Keratinocyte (primary cell): ENCODE data around the gene FAM13C. TPM values are rescaled to one million over a fixed set of nuclear protein-coding genes. Genes with fewer than 3 reads are reported as not detected.
"Not testable (repeated sequence)": the region's sequence is repeated elsewhere in the genome, so short reads cannot be mapped to it uniquely, and the experiment has no call there.

ENCODE experiments used
- DNase-seq: peaks from one replicate; pipeline ENCODE4 v3.0.0-alpha.2; 2011; ENCODE audit warnings: low read depth, missing footprints, low spot score
- FAIRE-seq: peaks from 2 replicates; lab custom pipeline; 2011; peaks lifted over from hg19 to GRCh38; lab: Jason Lieb, UNC
- H2AFZ ChIP-seq: 2 replicates; pipeline ENCODE4 v1.6.0; 2012; ENCODE audit warnings: low read length, control low read depth, inconsistent platforms; ENCODE audit not compliant: control insufficient read depth
- H3K27ac ChIP-seq: 2 replicates; pipeline ENCODE4 v1.5.1; 2011; ENCODE audit warnings: low read length; ENCODE audit not compliant: control insufficient read depth, insufficient read depth
- H3K27me3 ChIP-seq: 3 replicates; pipeline ENCODE4 v1.6.0; 2011; ENCODE audit warnings: low read length; ENCODE audit not compliant: control insufficient read depth, insufficient read depth; ENCODE audit errors: extremely low read depth
- H3K36me3 ChIP-seq, 2 experiments: 2 replicates in 1 of 2; 3 replicates in 1 of 2; pipeline ENCODE4 v1.5.1; 2011; ENCODE audit warnings: low read length in 2 of 2, mild to moderate bottlenecking in 1 of 2; ENCODE audit not compliant: control insufficient read depth in 2 of 2, insufficient read depth in 2 of 2; ENCODE audit errors: extremely low read depth in 1 of 2
- H3K4me1 ChIP-seq: 3 replicates; pipeline ENCODE4 v1.5.1; 2011; ENCODE audit warnings: low read length; ENCODE audit not compliant: control insufficient read depth, insufficient read depth; ENCODE audit errors: extremely low read depth
- H3K4me2 ChIP-seq: 3 replicates; pipeline ENCODE4 v1.6.0; 2011; ENCODE audit warnings: low read depth, low read length; ENCODE audit not compliant: control insufficient read depth, insufficient read depth; ENCODE audit errors: extremely low read depth
- H3K4me3 ChIP-seq, 3 experiments: fragments of 200-600 bp in 1 of 3; sonication (generic) in 1 of 3; 2 replicates in 2 of 3; 3 replicates in 1 of 3; pipeline ENCODE4 v1.5.1; 2011 to 2016; ENCODE audit warnings: low read length in 3 of 3, mild to moderate bottlenecking in 3 of 3, control low read depth in 2 of 3, inconsistent platforms in 1 of 3, low read depth in 1 of 3, mixed read lengths in 1 of 3, mixed run types in 1 of 3, moderate library complexity in 1 of 3; ENCODE audit not compliant: control insufficient read depth in 2 of 3, insufficient read depth in 2 of 3; ENCODE audit errors: extremely low read depth in 1 of 3
- H3K79me2 ChIP-seq: 2 replicates; pipeline ENCODE4 v1.6.0; 2012; ENCODE audit warnings: low read length; ENCODE audit not compliant: control insufficient read depth, insufficient read depth
- H3K9ac ChIP-seq: 3 replicates; pipeline ENCODE4 v1.6.0; 2011; ENCODE audit warnings: low read length; ENCODE audit not compliant: control insufficient read depth, insufficient read depth; ENCODE audit errors: extremely low read depth
- H3K9me1 ChIP-seq: 3 replicates; pipeline ENCODE4 v1.6.0; 2011; ENCODE audit warnings: low read length; ENCODE audit not compliant: control insufficient read depth, insufficient read depth; ENCODE audit errors: extremely low read depth
- H3K9me3 ChIP-seq: 2 replicates; pipeline ENCODE4 v1.5.1; 2012; ENCODE audit warnings: low read depth, low read length; ENCODE audit not compliant: control insufficient read depth
- H4K20me1 ChIP-seq: 3 replicates; pipeline ENCODE4 v1.6.0; 2011; ENCODE audit warnings: low read length; ENCODE audit not compliant: control insufficient read depth, insufficient read depth; ENCODE audit errors: extremely low read depth
- EZH2 ChIP-seq: IDR thresholded peaks from one replicate; pipeline ENCODE4 v1.6.1; 2012; ENCODE audit warnings: inconsistent platforms, mild to moderate bottlenecking, low read length, moderate library complexity
- dilution Hi-C: fragments of 300-500 bp; cut with MboI; formaldehyde crosslinking; loops from one replicate; pipeline ENCODE4 v1.7.0; 2020; ENCODE audit warnings: low sequenced_read_pairs; ENCODE audit not compliant: extremely low pct_ligation_motif_present
- polyA plus RNA-seq, 5 experiments: library from polyadenylated mRNA; depleted of rRNA in 3 of 5; stranded (reverse) in 3 of 5; stranded (forward) in 1 of 5; unstranded in 1 of 5; fragments of >200 nt; gene quantifications; 1 replicate in 1 of 5; 2 replicates in 3 of 5; 3 replicates in 1 of 5; pipeline versions ENCODE4 v1.2.1 to v1.2.3, GENCODE V29; 2011 to 2012; ENCODE audit warnings: missing spikeins in 2 of 5, low read depth in 1 of 5, low replicate concordance in 1 of 5
- TF ChIP-seq, protein P1 (sequence below), 3 experiments: IDR thresholded peaks in 1 of 3; conservative IDR thresholded peaks in 1 of 3; optimal IDR thresholded peaks in 1 of 3; 2 replicates in 2 of 3; 3 replicates in 1 of 3; pipeline versions ENCODE3 to v1.5.1; 2011; ENCODE audit warnings: low read length in 3 of 3, mild to moderate bottlenecking in 3 of 3, moderate library complexity in 2 of 3, control low read depth in 1 of 3, inconsistent platforms in 1 of 3; ENCODE audit not compliant: insufficient read depth in 2 of 3; ENCODE audit errors: extremely low read depth in 1 of 3

Gene FAM13C
- polyA plus RNA-seq, 1 donor (not counting 4 experiments of a cell fraction or from before 2014, with no cell fraction given) = 0.58 TPM

DNA sequence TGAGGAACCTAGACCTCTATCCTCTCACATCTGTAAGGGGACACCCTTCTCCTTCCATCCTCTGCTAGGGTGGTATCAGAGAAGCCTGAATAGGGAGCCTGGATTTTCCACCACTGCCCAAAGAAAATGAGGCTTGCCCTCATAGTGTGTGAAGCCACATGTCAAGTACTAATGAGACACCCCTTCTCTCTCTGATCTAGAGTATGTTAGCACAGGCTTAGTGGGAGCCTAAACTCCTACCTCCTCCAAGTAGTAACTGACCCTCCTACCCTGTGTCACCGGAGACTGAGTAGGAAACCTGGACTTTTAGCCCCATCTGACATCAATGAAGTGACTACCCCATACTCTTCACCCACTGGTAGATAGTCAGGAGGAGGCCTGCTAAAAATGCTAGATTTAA lies 120.3 kb downstream of the FAM13C start:
- Histone ChIP-seq H3K4me2 (no peak overlapping the region), H3K4me3 (no peak overlapping the region), H3K4me1 (no peaks in the 10 kb centered on the region), H4K20me1 (no peaks in the 10 kb centered on the region), H2AFZ (no peak overlapping the region), H3K27me3 (no peaks in the 10 kb centered on the region), H3K9me3 (no peaks in the 10 kb centered on the region), H3K9me1 (no peaks in the 10 kb centered on the region), H3K27ac (no peak overlapping the region), H3K79me2 (no peaks in the 10 kb centered on the region), H3K36me3 (no peaks in the 10 kb centered on the region), H3K9ac (no peak overlapping the region)
- TF ChIP-seq, protein P1, sequence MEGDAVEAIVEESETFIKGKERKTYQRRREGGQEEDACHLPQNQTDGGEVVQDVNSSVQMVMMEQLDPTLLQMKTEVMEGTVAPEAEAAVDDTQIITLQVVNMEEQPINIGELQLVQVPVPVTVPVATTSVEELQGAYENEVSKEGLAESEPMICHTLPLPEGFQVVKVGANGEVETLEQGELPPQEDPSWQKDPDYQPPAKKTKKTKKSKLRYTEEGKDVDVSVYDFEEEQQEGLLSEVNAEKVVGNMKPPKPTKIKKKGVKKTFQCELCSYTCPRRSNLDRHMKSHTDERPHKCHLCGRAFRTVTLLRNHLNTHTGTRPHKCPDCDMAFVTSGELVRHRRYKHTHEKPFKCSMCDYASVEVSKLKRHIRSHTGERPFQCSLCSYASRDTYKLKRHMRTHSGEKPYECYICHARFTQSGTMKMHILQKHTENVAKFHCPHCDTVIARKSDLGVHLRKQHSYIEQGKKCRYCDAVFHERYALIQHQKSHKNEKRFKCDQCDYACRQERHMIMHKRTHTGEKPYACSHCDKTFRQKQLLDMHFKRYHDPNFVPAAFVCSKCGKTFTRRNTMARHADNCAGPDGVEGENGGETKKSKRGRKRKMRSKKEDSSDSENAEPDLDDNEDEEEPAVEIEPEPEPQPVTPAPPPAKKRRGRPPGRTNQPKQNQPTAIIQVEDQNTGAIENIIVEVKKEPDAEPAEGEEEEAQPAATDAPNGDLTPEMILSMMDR (optimal IDR thresholded peaks at IDR 0.05 in 1 of 3, IDR thresholded peaks at IDR 0.05 in 1 of 3, conservative IDR thresholded peaks at IDR 0.05 in 1 of 3; ENCODE audit: extremely low read depth in 1 of 3, insufficient read depth in 2 of 3, low read length in 3 of 3) = no peak
- TF ChIP-seq EZH2 = no peak
- FAIRE-seq (no peak), DNase-seq (no peak)
- dilution Hi-C loops = loop anchor here (25.0 kb wide), 1 partner anchor 370 kb away; no protein-coding TSS in a partner anchor

DNA sequence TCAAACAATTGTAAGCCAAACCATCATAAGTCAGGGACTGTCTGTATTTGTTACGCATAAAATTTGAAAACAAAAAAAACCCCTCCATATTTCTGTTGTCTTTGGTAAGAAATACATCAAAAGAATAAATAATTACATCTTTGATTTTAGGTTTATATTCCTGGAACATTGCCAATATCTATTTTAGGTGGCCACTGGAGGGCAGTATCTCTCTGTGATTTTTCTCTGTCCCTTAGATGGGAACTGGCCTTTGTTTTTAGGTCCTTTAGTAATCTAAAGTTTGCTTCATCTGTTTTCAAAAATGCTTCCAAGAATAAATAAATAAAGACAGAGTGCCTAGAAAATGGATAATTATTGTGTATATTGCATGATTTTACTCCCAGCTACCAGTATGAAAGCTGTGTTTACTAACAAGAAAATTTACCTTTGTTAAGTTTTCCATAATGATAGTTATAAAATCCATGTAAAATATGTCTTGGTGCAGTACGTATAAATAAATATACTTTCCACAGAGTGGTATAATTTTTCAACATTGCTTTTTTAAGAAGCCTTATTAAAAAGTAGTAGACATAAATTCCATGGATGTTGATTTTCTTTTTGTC lies 121.7 kb downstream of the FAM13C start:
- no peak overlapping the region for H3K27ac ChIP-seq
- H3K9ac ChIP-seq = no peak overlapping the region
- no peak overlapping the region for H3K4me3 ChIP-seq
- H3K4me2 ChIP-seq = no peak overlapping the region
- DNase-seq (no peak), FAIRE-seq (peak; percentile 53)
- no peaks in the 10 kb centered on the region for H3K36me3 ChIP-seq
- H2AFZ ChIP-seq = no peak overlapping the region
- H3K4me1 ChIP-seq = no peaks in the 10 kb centered on the region
- no peaks in the 10 kb centered on the region for H3K9me3 ChIP-seq
- H3K27me3 ChIP-seq = no peaks in the 10 kb centered on the region
- no peaks in the 10 kb centered on the region for H4K20me1 ChIP-seq
- TF ChIP-seq, protein P1 (optimal IDR thresholded peaks at IDR 0.05 in 1 of 3, IDR thresholded peaks at IDR 0.05 in 1 of 3, conservative IDR thresholded peaks at IDR 0.05 in 1 of 3; ENCODE audit: extremely low read depth in 1 of 3, insufficient read depth in 2 of 3, low read length in 3 of 3) = peak in 2 of 3 experiments; percentile 11 to 28
- no peak for TF ChIP-seq EZH2
- no peaks in the 10 kb centered on the region for H3K79me2 ChIP-seq
- dilution Hi-C loops = loop anchor here (25.0 kb wide), 1 partner anchor 372 kb away; no protein-coding TSS in a partner anchor
- no peaks in the 10 kb centered on the region for H3K9me1 ChIP-seq

GRCh38 chr10:59239108-59239507 lies 123.2 kb downstream of the FAM13C start:
- FAIRE-seq, H3K4me1 ChIP-seq, H4K20me1 ChIP-seq, H3K9me1 ChIP-seq, H3K9ac ChIP-seq, H2AFZ ChIP-seq, H3K9me3 ChIP-seq, DNase-seq, H3K79me2 ChIP-seq, H3K27ac ChIP-seq, H3K36me3 ChIP-seq, H3K4me3 ChIP-seq, H3K4me2 ChIP-seq, H3K27me3 ChIP-seq: not testable (repeated sequence)
- dilution Hi-C loops = loop anchor here (25.0 kb wide), 1 partner anchor 373 kb away; no protein-coding TSS in a partner anchor
